K562 (cell line): ENCODE results near the gene TTC23L. TPM values are rescaled to one million over a fixed set of nuclear protein-coding genes. Genes with fewer than 3 reads are reported as not detected.
A peak's percentile ranks its signal among the peaks of the same experiment; 100 is the strongest.

Experiments used
- DDX20 ChIP-seq: fragments of 450-650 bp; IDR thresholded peaks from 2 replicates; pipeline ENCODE4 v1.6.1; 2016; ENCODE audit warnings: missing genetic modification characterization, low read depth, mild to moderate bottlenecking, missing compliant biosample characterization, moderate library complexity
- DPF2 ChIP-seq: fragments of 450-650 bp; IDR thresholded peaks from 2 replicates; pipeline ENCODE4 v1.6.1; 2016
- ETV6 ChIP-seq, 3 experiments: fragments of 150-350 bp in 1 of 3; sonication (generic) in 1 of 3; formaldehyde crosslinking in 1 of 3; IDR thresholded peaks; 2 replicates each; pipeline versions ENCODE4 v1.6.1 to v1.8.0; 2014 to 2022; ENCODE audit warnings: borderline replicate concordance in 2 of 3, low read depth in 2 of 3, antibody characterized with exemption in 1 of 3, low read length in 1 of 3, mild to moderate bottlenecking in 1 of 3, missing genetic modification reagents in 1 of 3
- EZH2 ChIP-seq: IDR thresholded peaks from 2 replicates; pipeline ENCODE4 v1.6.1; 2012; ENCODE audit warnings: low read depth, mild to moderate bottlenecking, inconsistent platforms, low read length, borderline replicate concordance
- FOXP4 ChIP-seq: sonication (generic); formaldehyde crosslinking; IDR thresholded peaks from 2 replicates; pipeline ENCODE4 v1.8.0; 2022; ENCODE audit warnings: mild to moderate bottlenecking, missing genetic modification reagents, borderline replicate concordance
- MLX ChIP-seq, 2 experiments: fragments of 450-650 bp in 1 of 2; sonication (generic) in 1 of 2; formaldehyde crosslinking; conservative IDR thresholded peaks; 2 replicates each; pipeline versions ENCODE4 v1.4.0 to v1.8.1; 2020 to 2022; ENCODE audit warnings: mild to moderate bottlenecking in 1 of 2, missing genetic modification reagents in 1 of 2
- NELFE ChIP-seq: IDR thresholded peaks from 2 replicates; pipeline ENCODE4 v1.6.1; 2011; ENCODE audit warnings: mild to moderate bottlenecking; ENCODE audit not compliant: insufficient read depth, insufficient read length
- NFE2L1 ChIP-seq: fragments of 450-650 bp; IDR thresholded peaks from 2 replicates; pipeline ENCODE4 v1.6.1; 2016; ENCODE audit warnings: missing genetic modification characterization, low read depth, mild to moderate bottlenecking, missing compliant biosample characterization, moderate library complexity, borderline replicate concordance
- NFYB ChIP-seq: IDR thresholded peaks from 2 replicates; pipeline ENCODE4 v1.6.1; 2011; ENCODE audit warnings: mild to moderate bottlenecking, moderate library complexity; ENCODE audit not compliant: insufficient read length; ENCODE audit errors: extremely low read depth
- NONO ChIP-seq, 2 experiments: fragments of 200-400 bp in 1 of 2; fragments of 450-650 bp in 1 of 2; formaldehyde crosslinking in 1 of 2; IDR thresholded peaks; 2 replicates each; pipeline ENCODE4 v1.6.1; 2017; ENCODE audit warnings: low read depth in 2 of 2, mild to moderate bottlenecking in 2 of 2, moderate library complexity in 2 of 2, low read length in 1 of 2
- NR3C1 ChIP-seq: sonication (generic); formaldehyde crosslinking; IDR thresholded peaks from 2 replicates; pipeline ENCODE4 v1.8.1; 2022; ENCODE audit warnings: missing genetic modification reagents
- PML ChIP-seq: IDR thresholded peaks from 2 replicates; pipeline ENCODE4 v1.6.1; 2012; ENCODE audit warnings: low read length, inconsistent platforms
- POLR3A ChIP-seq: IDR thresholded peaks from 2 replicates; pipeline ENCODE4 v1.6.1; 2011; ENCODE audit warnings: borderline replicate concordance, mild to moderate bottlenecking, moderate library complexity; ENCODE audit not compliant: insufficient read length, insufficient read depth; ENCODE audit errors: extremely low read depth
- TFAP4 ChIP-seq: sonication (generic); formaldehyde crosslinking; IDR thresholded peaks from 2 replicates; pipeline ENCODE4 v1.8.0; 2022; ENCODE audit warnings: missing genetic modification reagents, mild to moderate bottlenecking, moderate library complexity, borderline replicate concordance
- USF2 ChIP-seq: sonication (generic); formaldehyde crosslinking; IDR thresholded peaks from 2 replicates; pipeline ENCODE4 v1.5.0; 2020; ENCODE audit warnings: missing genetic modification reagents
- ZNF124 ChIP-seq: sonication (generic); formaldehyde crosslinking; IDR thresholded peaks from 2 replicates; pipeline ENCODE4 v1.8.1; 2022; ENCODE audit warnings: missing genetic modification reagents
- ZNF280A ChIP-seq: fragments of 450-650 bp; IDR thresholded peaks from 2 replicates; pipeline ENCODE4 v1.6.1; 2018; ENCODE audit warnings: mild to moderate bottlenecking, low read depth; ENCODE audit not compliant: partially characterized antibody
- polyA plus RNA-seq, 8 experiments: library from polyadenylated mRNA; depleted of rRNA in 4 of 8; stranded (reverse) in 5 of 8; unstranded in 3 of 8; fragments of >200 nt; fragmentation: Nextera tagmentation in 2 of 8; fragmentation: Illumina TruSeq in 1 of 8; extraction: Ambion mirVana in 2 of 8; extraction: Trizol in 1 of 8; gene quantifications; 2 replicates each; pipeline versions ENCODE4 v1.2.1 to v1.2.3, GENCODE V29; 2011 to 2014; ENCODE audit warnings: inconsistent platforms in 1 of 8, missing spikeins in 1 of 8
- total RNA-seq, 7 experiments: library from RNA; depleted of rRNA in 6 of 7; stranded (reverse); fragments of >200 nt in 6 of 7; fragmentation: Illumina TruSeq in 2 of 7; extraction: Trizol in 2 of 7; gene quantifications; 2 replicates each; pipeline versions ENCODE4 v1.2.1 to v1.2.3, GENCODE V29; 2011 to 2021; ENCODE audit warnings: low replicate concordance in 1 of 7
- TF ChIP-seq, protein P1 (sequence below): fragments of 450-650 bp; IDR thresholded peaks from 2 replicates; pipeline ENCODE4 v1.6.1; 2014; ENCODE audit warnings: low read depth, mild to moderate bottlenecking, moderate library complexity, borderline replicate concordance

Gene TTC23L
- total and polyA plus RNA-seq, 9 of the 15 experiments (the other 6 are each of a cell fraction or from before 2014, with no cell fraction given): 0.03 to 0.32 (median 0.14) TPM; not detected in 2

DNA sequence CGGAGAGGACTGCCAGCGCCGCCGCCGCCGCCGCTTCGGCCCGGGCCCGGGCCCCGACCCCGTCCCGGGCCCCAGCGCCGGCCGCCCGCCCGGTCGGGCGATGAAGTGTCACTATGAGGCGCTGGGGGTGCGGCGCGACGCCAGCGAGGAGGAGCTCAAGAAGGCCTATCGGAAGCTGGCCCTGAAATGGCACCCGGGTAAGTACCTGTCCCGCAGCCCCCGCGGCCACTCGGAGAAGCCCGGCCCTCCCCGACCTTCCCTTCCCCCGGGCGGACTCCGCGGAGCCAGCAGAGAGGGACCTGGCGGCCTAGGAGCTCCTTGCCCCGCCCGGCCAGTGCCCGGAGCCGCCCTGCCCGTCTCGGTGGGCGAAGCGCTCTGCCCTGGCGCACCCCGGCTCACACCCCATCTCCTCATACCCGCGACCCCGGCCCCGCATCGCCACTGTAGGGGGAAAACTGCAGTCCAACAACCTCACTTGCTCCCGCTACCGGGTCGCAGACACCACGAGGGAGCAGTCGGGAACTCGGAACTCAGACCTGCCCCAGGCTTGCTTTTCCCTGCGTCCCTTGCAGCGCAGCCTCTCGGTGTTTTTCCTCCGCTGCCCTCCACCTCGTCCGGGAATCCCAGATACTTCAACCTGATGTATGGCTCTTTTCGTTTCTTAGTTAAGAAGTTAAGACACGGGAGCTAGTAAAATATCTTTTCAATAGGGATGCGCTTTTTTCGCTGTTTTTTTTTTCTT is 90.9 kb downstream of the TTC23L start (continued):
- TF ChIP-seq POLR3A (no peak), NR3C1 (CRISPR knock-in tag) (no peak), USF2 (CRISPR knock-in tag) (no peak), DPF2 (no peak; the same call in 1 of the 2 replicates), PML (peak; percentile 19; the same call in 1 of the 2 replicates), DDX20 (tag) (no peak), ZNF280A (no peak), EZH2 (no peak), NELFE (no peak), NFYB (no peak), ETV6 (IDR thresholded peaks at IDR 0.05; ENCODE audit: borderline replicate concordance in 1 of 2, low read depth in 2 of 2, low read length in 1 of 2) (no peak), ETV6 (CRISPR knock-in tag; IDR thresholded peaks at IDR 0.05; ENCODE audit: borderline replicate concordance) (no peak), ZNF124 (CRISPR knock-in tag) (no peak), MLX (CRISPR knock-in tag; conservative IDR thresholded peaks at IDR 0.05) (no peak), NFE2L1 (no peak), NONO (IDR thresholded peaks at IDR 0.05; ENCODE audit: low read depth in 2 of 2, low read length in 1 of 2) (peak; percentile 28 to 55; a peak in 2 of 4 replicates), FOXP4 (CRISPR knock-in tag) (no peak), TFAP4 (CRISPR knock-in tag) (peak; percentile 67)
- TF ChIP-seq, protein P1, sequence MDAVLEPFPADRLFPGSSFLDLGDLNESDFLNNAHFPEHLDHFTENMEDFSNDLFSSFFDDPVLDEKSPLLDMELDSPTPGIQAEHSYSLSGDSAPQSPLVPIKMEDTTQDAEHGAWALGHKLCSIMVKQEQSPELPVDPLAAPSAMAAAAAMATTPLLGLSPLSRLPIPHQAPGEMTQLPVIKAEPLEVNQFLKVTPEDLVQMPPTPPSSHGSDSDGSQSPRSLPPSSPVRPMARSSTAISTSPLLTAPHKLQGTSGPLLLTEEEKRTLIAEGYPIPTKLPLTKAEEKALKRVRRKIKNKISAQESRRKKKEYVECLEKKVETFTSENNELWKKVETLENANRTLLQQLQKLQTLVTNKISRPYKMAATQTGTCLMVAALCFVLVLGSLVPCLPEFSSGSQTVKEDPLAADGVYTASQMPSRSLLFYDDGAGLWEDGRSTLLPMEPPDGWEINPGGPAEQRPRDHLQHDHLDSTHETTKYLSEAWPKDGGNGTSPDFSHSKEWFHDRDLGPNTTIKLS: no peak
